IMR-90 (cell line): ENCODE results near the gene MOB2. TPM values are rescaled to one million over a fixed set of nuclear protein-coding genes. Genes with fewer than 3 reads are reported as not detected.

Experiments used
- ATAC-seq: fragments of 200-7000 bp; cut with Tn5 transposase; 2 replicates; pipeline ENCODE4 v1.9.1; 2020; ENCODE audit warnings: low read depth, mild to moderate bottlenecking, moderate library complexity
- BruUV-seq: library from RNA; stranded (reverse); fragments of 400-500 nt; replicated peaks from 2 replicates; lab custom pipeline; 2021; lab: Mats Ljungman, UMichigan
- CTCF ChIA-PET: fragments of 300-600 bp; formaldehyde crosslinking; extraction: SDS; loops from one replicate; lab custom pipeline; 2021; ENCODE audit warnings: antibody characterized with exemption; lab: Yijun Ruan, JAX
- POLR2A ChIA-PET: fragments of 300-600 bp; sonication (Branson Sonifier 250); formaldehyde crosslinking; loops from one replicate; lab custom pipeline; 2022; ENCODE audit warnings: antibody characterized with exemption; ENCODE audit not compliant: unreplicated experiment; lab: Charles Lee
- DNase-seq: peaks from one replicate; pipeline ENCODE4 v3.0.0; 2013
- H2AFZ ChIP-seq: replicated peaks from 2 replicates; pipeline ENCODE3; 2013; ENCODE audit warnings: low read length, mild to moderate bottlenecking; ENCODE audit not compliant: poor library complexity
- H2AK5ac ChIP-seq: 2 replicates; pipeline ENCODE4 v1.6.1; 2013; ENCODE audit warnings: low read depth, low read length, inconsistent platforms
- H2AK9ac ChIP-seq: replicated peaks from 2 replicates; pipeline ENCODE3; 2013; ENCODE audit warnings: mild to moderate bottlenecking, low read depth, low read length, moderate library complexity; ENCODE audit not compliant: poor library complexity
- H2BK120ac ChIP-seq: 2 replicates; pipeline ENCODE4 v1.6.1; 2013; ENCODE audit warnings: low read depth, low read length, inconsistent platforms
- H2BK15ac ChIP-seq: 3 replicates; pipeline ENCODE4 v1.6.1; 2013; ENCODE audit warnings: low read depth, low read length, inconsistent platforms
- H2BK20ac ChIP-seq: 2 replicates; pipeline ENCODE4 v1.6.1; 2013; ENCODE audit warnings: low read depth, mild to moderate bottlenecking, inconsistent platforms, low read length, moderate library complexity
- H2BK5ac ChIP-seq: 2 replicates; pipeline ENCODE4 v1.6.1; 2013; ENCODE audit warnings: mild to moderate bottlenecking, low read depth, low read length, inconsistent platforms; ENCODE audit not compliant: poor library complexity, severe bottlenecking
- H3K14ac ChIP-seq: replicated peaks from 2 replicates; pipeline ENCODE4 v1.6.1; 2013; ENCODE audit warnings: low read depth, low read length, inconsistent platforms
- H3K18ac ChIP-seq: 2 replicates; pipeline ENCODE4 v1.6.1; 2013; ENCODE audit warnings: low read depth, low read length, control low read depth
- H3K23ac ChIP-seq: 2 replicates; pipeline ENCODE4 v1.6.1; 2013; ENCODE audit warnings: low read depth, low read length, inconsistent platforms
- H3K27ac ChIP-seq: 2 replicates; pipeline ENCODE4 v1.5.1; 2013; ENCODE audit warnings: mild to moderate bottlenecking, control low read depth, low read length; ENCODE audit not compliant: insufficient read depth
- H3K27me3 ChIP-seq: 2 replicates; pipeline ENCODE4 v1.6.1; 2013; ENCODE audit warnings: low read length; ENCODE audit not compliant: control insufficient read depth, insufficient read depth
- H3K36me3 ChIP-seq: 2 replicates; pipeline ENCODE4 v1.6.1; 2013; ENCODE audit warnings: low read length, mixed read lengths; ENCODE audit not compliant: control insufficient read depth, insufficient read depth
- H3K4ac ChIP-seq: 2 replicates; pipeline ENCODE4 v1.6.1; 2013; ENCODE audit warnings: low read depth, low read length, inconsistent platforms
- H3K4me1 ChIP-seq: 2 replicates; pipeline ENCODE4 v1.6.1; 2013; ENCODE audit warnings: low read length, mixed read lengths; ENCODE audit not compliant: control insufficient read depth, insufficient read depth
- H3K4me2 ChIP-seq: 2 replicates; pipeline ENCODE4 v1.6.1; 2013; ENCODE audit warnings: low read depth, mild to moderate bottlenecking, control low read depth, low read length, moderate library complexity
- H3K4me3 ChIP-seq: 2 replicates; pipeline ENCODE4 v1.5.1; 2013; ENCODE audit warnings: low read depth, mild to moderate bottlenecking, control low read depth, low read length, moderate library complexity; ENCODE audit not compliant: insufficient read depth
- H3K56ac ChIP-seq: 2 replicates; pipeline ENCODE4 v1.6.1; 2013; ENCODE audit warnings: low read length, inconsistent platforms; ENCODE audit not compliant: insufficient read depth; ENCODE audit errors: extremely low read depth
- H3K79me1 ChIP-seq, 2 experiments: 2 replicates each; pipeline ENCODE4 v1.6.1; 2013; ENCODE audit warnings: low read length in 2 of 2, inconsistent platforms in 1 of 2, low read depth in 1 of 2
- H3K9ac ChIP-seq: 2 replicates; pipeline ENCODE4 v1.6.1; 2013; ENCODE audit warnings: low read depth, low read length, control low read depth
- H3K9me1 ChIP-seq: 2 replicates; pipeline ENCODE4 v1.6.1; 2013; ENCODE audit warnings: low read length, inconsistent platforms; ENCODE audit not compliant: insufficient read depth
- H3K9me3 ChIP-seq: 2 replicates; pipeline ENCODE4 v1.6.1; 2013; ENCODE audit warnings: low read length; ENCODE audit not compliant: control insufficient read depth, insufficient read depth
- H4K20me1 ChIP-seq: 2 replicates; pipeline ENCODE4 v1.6.1; 2013; ENCODE audit warnings: low read length, inconsistent platforms; ENCODE audit not compliant: insufficient read depth
- H4K5ac ChIP-seq: 2 replicates; pipeline ENCODE4 v1.6.1; 2013; ENCODE audit warnings: mild to moderate bottlenecking, low read depth, low read length, control low read depth
- H4K8ac ChIP-seq, 2 experiments: 2 replicates each; pipeline ENCODE4 v1.6.1; 2013; ENCODE audit warnings: low read depth in 2 of 2, low read length in 2 of 2, control low read depth in 1 of 2, inconsistent platforms in 1 of 2
- H4K91ac ChIP-seq: 2 replicates; pipeline ENCODE4 v1.6.1; 2013; ENCODE audit warnings: low read depth, low read length, inconsistent platforms; ENCODE audit not compliant: insufficient read depth
- CEBPB ChIP-seq: IDR thresholded peaks from 2 replicates; pipeline ENCODE4 v1.6.1; 2012; ENCODE audit warnings: low read depth, low read length, improper control_type of control experiment
- CHD1 ChIP-seq: IDR thresholded peaks from 2 replicates; pipeline ENCODE4 v1.6.1; 2012; ENCODE audit warnings: low read depth, low read length, improper control_type of control experiment
- ELK1 ChIP-seq: fragments of 150-350 bp; IDR thresholded peaks from 2 replicates; pipeline ENCODE4 v1.6.1; 2016; ENCODE audit warnings: low read depth, mild to moderate bottlenecking, low read length, moderate library complexity, borderline replicate concordance
- FOS ChIP-seq: fragments of 150-350 bp; IDR thresholded peaks from 2 replicates; pipeline ENCODE4 v1.6.1; 2016; ENCODE audit warnings: low read depth, low read length
- MAFK ChIP-seq: IDR thresholded peaks from 2 replicates; pipeline ENCODE4 v1.6.1; 2012; ENCODE audit warnings: low read depth, low read length, improper control_type of control experiment
- NFE2L2 ChIP-seq: fragments of 150-350 bp; IDR thresholded peaks from 2 replicates; pipeline ENCODE4 v1.6.1; 2016; ENCODE audit warnings: low read depth, mild to moderate bottlenecking, low read length
- POLR2A ChIP-seq: IDR thresholded peaks from 2 replicates; pipeline ENCODE4 v1.6.1; 2012; ENCODE audit warnings: mild to moderate bottlenecking, low read depth, low read length
- RFX5 ChIP-seq: IDR thresholded peaks from 2 replicates; pipeline ENCODE4 v1.8.0; 2012; ENCODE audit warnings: low read depth, mild to moderate bottlenecking, low read length, moderate library complexity
- SMC3 ChIP-seq: fragments of 150-350 bp; IDR thresholded peaks from 2 replicates; pipeline ENCODE4 v1.6.1; 2016; ENCODE audit warnings: low read depth, mild to moderate bottlenecking, antibody characterized with exemption, low read length, moderate library complexity
- WGBS, 2 experiments: methylation state at CpG; one replicate each; pipeline versions ENCODE4 v1.1.5 to v1.1.7; 2013; ENCODE audit warnings: missing lambda C conversion rate in 2 of 2; ENCODE audit not compliant: insufficient read length in 1 of 2; ENCODE audit errors: extremely low coverage in 2 of 2; 5-methylcytosine and 5-hydroxymethylcytosine counted together
- dilution Hi-C: fragments of 300-500 bp; cut with HindIII; formaldehyde crosslinking; loops from one replicate; pipeline ENCODE4 v1.14.3; 2018; ENCODE audit warnings: low sequenced_read_pairs; ENCODE audit not compliant: unreplicated experiment
- in situ Hi-C: fragments of 300-500 bp; cut with MboI; formaldehyde crosslinking; loops from 3 replicates; pipeline ENCODE4 v1.14.3; 2019; ENCODE audit warnings: low sequenced_read_pairs, inconsistent platforms, mixed read lengths
- intact Hi-C: fragments of 100-400 bp; cut with micrococcal nuclease; formaldehyde crosslinking; loops from 2 replicates; pipeline ENCODE4 v1.10.0; 2022
- polyA plus RNA-seq, 3 experiments: library from polyadenylated mRNA; depleted of rRNA; stranded (reverse); fragments of >200 nt; gene quantifications; 2 replicates each; pipeline ENCODE4 v1.2.3, GENCODE V29; 2012; ENCODE audit warnings: low replicate concordance in 1 of 3
- total RNA-seq: library from RNA; depleted of rRNA; stranded (reverse); fragments of >200 nt; gene quantifications from 2 replicates; pipeline ENCODE4 v1.2.3, GENCODE V29; 2012
- TF ChIP-seq, protein P1 (sequence below): conservative IDR thresholded peaks from 2 replicates; pipeline ENCODE4 v1.5.1; 2012; ENCODE audit warnings: mild to moderate bottlenecking, low read depth, low read length, improper control_type of control experiment

The MOB2 gene
- total and polyA plus RNA-seq, 2 of the 4 experiments (the other 2 are of a cell fraction) = 23.7 to 36.2 TPM

- no peak overlapping the region for H2BK20ac ChIP-seq
- ChIA-PET POLR2A (no interaction called here), CTCF (no interaction called here)
- no peak overlapping the region for H4K8ac ChIP-seq
- no peak overlapping the region for H3K56ac ChIP-seq
- intact Hi-C loops (no loop called here), dilution Hi-C loops (no loop called here), in situ Hi-C loops (no loop called here)
- H3K4me3 ChIP-seq = no peak overlapping the region
- no peak overlapping the region for H2BK15ac ChIP-seq
- no peak overlapping the region for H2BK5ac ChIP-seq
- H2AK9ac ChIP-seq = no peak overlapping the region
- no peak overlapping the region for H3K4ac ChIP-seq
- no peaks in the 10 kb centered on the region for H3K9me1 ChIP-seq
- H3K9me3 ChIP-seq = peaks cover 2% of the 10 kb centered on the region
- no peak overlapping the region for H2BK120ac ChIP-seq
- 83% methylated on average over 16 of the region's 22 CpGs; no CpG with 5 or more reads in 1 of the 2 experiments for WGBS, 2 experiments
- no peaks in the 10 kb centered on the region for H3K79me1 ChIP-seq
- H3K27ac ChIP-seq = no peak overlapping the region
- H3K23ac ChIP-seq = no peak overlapping the region
- no peak overlapping the region for H3K14ac ChIP-seq
- H3K9ac ChIP-seq = no peak overlapping the region
- no peak overlapping the region for H3K18ac ChIP-seq
- H4K91ac ChIP-seq = no peak overlapping the region
- no peak overlapping the region for H4K5ac ChIP-seq
- H2AK5ac ChIP-seq = no peak overlapping the region
- no peak overlapping the region for H2AFZ ChIP-seq
- no peaks in the 10 kb centered on the region for H3K27me3 ChIP-seq
- TF ChIP-seq NFE2L2 (no peak), FOS (no peak), MAFK (no peak), CEBPB (no peak), SMC3 (no peak), CHD1 (no peak), ELK1 (no peak), RFX5 (no peak), POLR2A (no peak)
- TF ChIP-seq, protein P1, sequence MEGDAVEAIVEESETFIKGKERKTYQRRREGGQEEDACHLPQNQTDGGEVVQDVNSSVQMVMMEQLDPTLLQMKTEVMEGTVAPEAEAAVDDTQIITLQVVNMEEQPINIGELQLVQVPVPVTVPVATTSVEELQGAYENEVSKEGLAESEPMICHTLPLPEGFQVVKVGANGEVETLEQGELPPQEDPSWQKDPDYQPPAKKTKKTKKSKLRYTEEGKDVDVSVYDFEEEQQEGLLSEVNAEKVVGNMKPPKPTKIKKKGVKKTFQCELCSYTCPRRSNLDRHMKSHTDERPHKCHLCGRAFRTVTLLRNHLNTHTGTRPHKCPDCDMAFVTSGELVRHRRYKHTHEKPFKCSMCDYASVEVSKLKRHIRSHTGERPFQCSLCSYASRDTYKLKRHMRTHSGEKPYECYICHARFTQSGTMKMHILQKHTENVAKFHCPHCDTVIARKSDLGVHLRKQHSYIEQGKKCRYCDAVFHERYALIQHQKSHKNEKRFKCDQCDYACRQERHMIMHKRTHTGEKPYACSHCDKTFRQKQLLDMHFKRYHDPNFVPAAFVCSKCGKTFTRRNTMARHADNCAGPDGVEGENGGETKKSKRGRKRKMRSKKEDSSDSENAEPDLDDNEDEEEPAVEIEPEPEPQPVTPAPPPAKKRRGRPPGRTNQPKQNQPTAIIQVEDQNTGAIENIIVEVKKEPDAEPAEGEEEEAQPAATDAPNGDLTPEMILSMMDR = no peak
- no peak overlapping the region for H3K4me2 ChIP-seq
- no peaks in the 10 kb centered on the region for H3K36me3 ChIP-seq
- DNase-seq (no peak), ATAC-seq (no peak)
- no peaks in the 10 kb centered on the region for H3K4me1 ChIP-seq
- BruUV-seq = no TSS peak
- no peaks in the 10 kb centered on the region for H4K20me1 ChIP-seq
Observed at GRCh38 chr11:1425006-1425405, 61.6 kb downstream of the MOB2 start.
